T follicular helper cell (primary cell): ENCODE results near the gene HBS1L.

Experiments
- DNase-seq: peaks from one replicate; pipeline ENCODE4 v3.0.0-alpha.2; 2020; ENCODE audit warnings: low read depth

HBS1L gene

DNA sequence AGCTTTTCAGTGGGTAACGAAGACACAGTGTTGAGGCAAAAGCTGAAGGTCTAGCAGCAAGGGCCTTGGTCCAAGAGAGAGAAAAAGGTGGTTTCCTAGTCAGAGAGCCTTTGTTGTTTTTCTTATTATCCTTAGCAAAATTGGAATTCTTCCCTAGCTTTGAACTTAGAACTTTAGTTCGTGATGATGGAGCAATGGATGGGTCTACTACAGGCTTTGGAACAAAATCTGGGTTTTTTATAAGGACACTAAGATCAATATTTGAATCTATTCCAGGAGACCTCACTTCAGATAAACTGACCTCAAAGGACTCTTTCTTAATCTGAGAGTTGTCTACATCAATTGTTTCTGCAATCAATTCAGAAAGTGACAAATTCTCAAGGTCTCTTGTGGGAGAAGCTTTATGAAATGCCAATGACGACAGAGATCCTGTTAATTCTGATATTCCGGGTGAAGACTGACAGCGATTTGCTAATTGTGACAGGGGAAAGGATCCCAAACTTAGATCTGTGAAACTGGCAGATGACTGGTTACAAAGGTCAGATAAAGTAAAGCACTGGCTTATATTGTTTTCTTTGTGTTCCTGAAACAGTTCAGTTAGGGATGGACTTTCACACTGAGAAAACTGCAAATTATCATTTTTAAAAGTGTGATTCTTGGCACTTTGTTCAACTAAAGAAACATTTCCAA is 17.7 kb downstream of the HBS1L start:
- DNase-seq = no peak

DNA sequence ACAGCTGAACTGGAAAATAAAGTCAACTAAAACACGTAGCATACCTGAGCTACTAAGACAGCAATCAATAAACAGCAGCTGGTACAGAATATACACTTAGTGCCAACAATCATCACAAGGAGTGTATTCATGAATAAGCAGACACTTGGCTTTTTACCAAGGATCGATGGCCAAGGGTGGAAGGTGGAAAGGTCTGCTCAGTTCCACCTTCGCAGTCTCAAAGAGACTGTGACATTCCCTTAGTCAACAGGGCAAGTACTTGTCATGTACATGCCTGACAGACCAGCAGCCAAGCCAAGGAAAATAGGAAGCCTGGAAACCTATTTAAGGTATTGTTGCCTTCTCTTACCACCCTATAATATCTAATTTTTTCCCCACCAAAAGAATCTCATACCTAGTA is 21.4 kb downstream of the HBS1L start:
- DNase-seq = no peak

GRCh38 chr6:135030532-135031178 is 24.0 kb downstream of the HBS1L start:
- DNase-seq = no peak

GRCh38 chr6:135030056-135030473 is 24.6 kb downstream of the HBS1L start:
- DNase-seq = no peak

DNA sequence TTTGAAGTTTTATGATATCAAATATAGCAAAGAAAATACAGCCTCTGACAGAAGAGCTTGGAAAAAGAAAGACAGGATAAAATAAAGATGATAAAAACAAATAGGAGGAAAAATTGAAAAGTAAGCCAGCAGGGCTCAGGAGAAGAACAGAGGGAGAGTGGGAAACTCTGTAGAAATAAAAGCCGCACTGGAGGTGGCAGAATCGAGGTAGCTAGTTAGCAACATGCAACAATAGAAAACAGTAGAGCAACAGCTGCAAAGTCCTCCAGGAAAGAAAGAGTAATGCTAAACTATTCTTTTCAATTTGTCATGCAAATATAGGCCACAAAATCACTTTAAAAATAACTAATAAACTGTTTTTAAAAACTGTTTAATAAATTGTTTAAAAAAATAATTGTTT is 28.8 kb downstream of the HBS1L start:
- DNase-seq = no peak

DNA sequence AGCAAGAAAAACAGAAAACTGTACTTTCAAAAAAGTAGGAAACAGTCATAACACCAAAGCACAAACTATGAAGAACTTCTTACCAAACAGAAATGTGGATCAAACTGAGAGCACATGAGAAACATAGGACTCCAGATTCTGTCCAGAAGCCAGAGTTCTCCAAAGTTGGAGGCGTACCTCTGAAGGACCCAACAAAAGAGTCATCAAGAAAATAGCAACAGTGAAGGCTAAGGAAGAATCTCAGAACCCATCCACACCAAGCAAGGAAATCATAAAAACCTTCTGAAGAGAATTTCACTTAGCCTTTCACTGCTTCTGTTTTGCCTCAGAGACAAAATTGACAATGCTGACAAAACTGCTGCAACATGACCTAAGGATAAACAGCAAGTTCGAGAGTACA is 29.4 kb downstream of the HBS1L start:
- no peak for DNase-seq

- no peak for DNase-seq
Observed at GRCh38 chr6:135022050-135022697, 32.4 kb downstream of the HBS1L start.

DNA sequence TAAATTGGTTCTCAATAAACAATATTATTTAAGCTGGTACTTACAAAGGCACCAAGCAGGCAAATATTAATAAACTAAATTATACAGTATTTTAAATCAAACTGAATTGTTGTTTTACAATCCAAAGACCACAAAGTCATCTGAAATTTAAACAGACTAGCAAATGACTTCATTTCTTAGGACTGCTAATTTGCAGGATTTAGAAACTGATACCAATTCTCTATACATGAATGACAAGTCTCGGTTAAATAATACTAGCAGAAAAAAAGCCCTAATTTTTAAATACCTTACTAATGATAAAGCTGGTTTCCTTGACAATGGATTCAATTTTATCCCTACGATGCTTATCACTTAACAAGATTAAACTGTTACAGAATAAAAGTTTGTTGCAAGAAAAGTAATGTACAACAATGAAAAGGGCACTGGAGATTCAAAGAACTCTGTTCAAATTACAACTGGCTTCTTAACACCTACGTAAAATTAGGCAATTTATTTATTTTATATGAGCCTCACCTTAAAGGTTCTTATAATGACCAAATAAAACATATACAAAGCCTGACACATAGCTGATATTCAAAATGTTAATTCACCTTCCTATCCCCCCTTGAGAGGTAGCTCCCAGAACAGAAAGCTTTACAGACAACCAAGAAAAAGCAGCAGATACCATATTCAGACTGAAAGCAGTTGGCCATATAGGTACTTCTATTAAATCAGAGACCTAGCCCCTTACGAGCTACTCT is 33.1 kb downstream of the HBS1L start:
- DNase-seq = no peak

GRCh38 chr6:135018941-135019340 is 35.7 kb downstream of the HBS1L start:
- DNase-seq = no peak

DNA sequence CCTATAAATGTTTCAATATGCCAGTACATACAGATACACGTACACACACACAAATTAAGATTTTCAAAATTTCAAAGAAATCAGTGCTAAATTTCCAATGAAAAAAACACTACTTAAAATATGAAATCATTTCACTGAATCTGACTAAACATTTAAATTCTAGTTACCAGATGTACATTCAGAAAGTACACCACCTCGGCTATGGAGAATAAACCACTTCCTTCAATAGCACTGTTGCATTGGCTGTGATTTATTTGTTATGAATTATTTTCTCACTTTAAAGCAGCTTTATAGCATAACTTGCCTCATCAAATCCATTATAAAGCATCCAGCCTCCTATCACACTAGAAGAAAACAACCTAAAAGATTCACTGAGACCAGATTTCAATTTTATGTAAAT is 36.6 kb downstream of the HBS1L start:
- DNase-seq = no peak

GRCh38 chr6:135014353-135014832 is 40.2 kb downstream of the HBS1L start:
- DNase-seq = no peak

- DNase-seq = no peak
Observed at GRCh38 chr6:135013211-135013610, 41.4 kb downstream of the HBS1L start.

- DNase-seq = no peak
Observed at GRCh38 chr6:135012764-135013163, 41.9 kb downstream of the HBS1L start.

DNA sequence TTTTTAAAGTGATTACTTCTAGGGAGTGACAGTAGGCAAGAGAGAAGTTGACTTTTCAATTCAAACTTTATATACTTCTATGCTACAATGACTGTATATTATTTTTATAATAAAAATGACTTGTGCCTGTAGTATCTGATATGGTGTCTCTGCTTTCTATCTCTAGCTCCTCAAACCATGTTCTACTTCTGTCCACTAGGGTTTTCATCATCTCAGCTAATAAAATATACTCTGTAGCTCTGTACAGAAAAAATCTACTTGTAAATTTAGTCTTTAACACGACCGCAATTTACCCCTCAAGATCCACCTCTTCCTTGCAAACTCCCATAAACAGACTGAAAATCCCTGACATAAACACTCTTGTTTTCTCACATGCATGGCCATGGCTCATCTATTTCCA is 42.3 kb downstream of the HBS1L start:
- no peak for DNase-seq

GRCh38 chr6:135008941-135009290 is 45.7 kb downstream of the HBS1L start:
- DNase-seq = no peak

DNA sequence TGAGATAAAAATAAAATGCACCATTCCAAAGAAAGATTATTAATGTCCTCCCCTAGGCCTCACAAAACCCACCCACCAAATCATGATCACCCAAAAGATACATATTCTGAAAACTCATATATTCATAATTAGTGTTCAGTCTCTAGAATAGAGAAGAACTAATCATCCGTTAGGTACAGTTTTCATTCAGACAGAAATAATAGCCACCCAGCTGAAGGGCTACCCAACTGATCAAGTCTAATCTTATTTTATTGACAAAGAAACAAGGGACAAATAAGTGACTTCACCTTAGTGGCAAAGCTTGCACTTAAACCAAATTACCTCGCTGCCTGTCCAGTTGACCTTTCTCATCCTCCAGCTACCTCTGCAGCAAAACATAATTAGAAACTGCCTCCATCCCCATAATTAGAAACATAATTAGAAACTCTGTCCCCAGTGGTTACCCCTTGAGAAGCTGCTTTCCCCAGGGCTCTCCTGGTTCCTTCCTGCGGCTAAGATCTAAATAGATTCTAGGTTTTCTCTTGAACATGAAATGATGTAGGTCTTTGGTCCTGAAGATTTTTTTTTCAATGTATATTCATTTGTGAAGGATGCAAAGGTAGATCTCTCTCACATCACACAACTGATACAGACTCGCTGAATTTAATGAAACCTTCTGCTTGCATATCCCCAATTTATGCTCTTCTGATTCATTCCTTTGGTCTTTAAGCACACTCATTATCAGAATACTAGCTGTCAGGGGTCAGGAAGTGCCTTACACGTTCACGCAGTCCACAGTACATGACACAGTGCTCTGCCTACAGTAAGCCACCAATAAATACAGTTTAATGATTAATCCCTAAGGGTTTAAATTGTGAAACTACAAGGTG is 46.3 kb downstream of the HBS1L start:
- no peak for DNase-seq

DNA sequence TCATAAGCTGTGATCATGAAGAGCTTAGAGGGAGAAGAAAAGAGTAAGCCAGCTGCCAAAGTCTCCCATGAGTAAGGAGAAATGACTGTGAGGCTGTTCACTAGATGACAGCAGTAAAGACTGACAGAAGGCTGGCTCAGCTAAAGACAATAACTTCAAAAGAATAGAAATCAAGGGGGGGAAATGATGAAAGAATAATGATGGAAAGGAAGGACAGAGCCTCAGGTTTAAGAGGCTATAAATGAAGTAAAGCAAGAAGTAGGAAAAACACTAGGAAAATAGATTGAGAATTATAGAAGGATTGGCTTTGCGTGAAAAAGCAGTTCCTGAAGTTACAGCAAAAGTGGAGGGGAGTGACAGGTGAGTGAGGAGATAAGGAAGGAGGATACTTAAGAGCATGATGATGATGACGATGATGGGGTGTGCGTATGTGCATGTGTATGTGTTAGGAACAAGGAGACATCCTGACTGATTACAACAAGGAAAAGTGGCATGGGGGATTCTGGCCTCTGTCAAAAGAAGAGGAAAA is 48.2 kb downstream of the HBS1L start:
- no peak for DNase-seq

- DNase-seq = no peak
Observed at GRCh38 chr6:135004399-135004798, 50.2 kb downstream of the HBS1L start.

DNA sequence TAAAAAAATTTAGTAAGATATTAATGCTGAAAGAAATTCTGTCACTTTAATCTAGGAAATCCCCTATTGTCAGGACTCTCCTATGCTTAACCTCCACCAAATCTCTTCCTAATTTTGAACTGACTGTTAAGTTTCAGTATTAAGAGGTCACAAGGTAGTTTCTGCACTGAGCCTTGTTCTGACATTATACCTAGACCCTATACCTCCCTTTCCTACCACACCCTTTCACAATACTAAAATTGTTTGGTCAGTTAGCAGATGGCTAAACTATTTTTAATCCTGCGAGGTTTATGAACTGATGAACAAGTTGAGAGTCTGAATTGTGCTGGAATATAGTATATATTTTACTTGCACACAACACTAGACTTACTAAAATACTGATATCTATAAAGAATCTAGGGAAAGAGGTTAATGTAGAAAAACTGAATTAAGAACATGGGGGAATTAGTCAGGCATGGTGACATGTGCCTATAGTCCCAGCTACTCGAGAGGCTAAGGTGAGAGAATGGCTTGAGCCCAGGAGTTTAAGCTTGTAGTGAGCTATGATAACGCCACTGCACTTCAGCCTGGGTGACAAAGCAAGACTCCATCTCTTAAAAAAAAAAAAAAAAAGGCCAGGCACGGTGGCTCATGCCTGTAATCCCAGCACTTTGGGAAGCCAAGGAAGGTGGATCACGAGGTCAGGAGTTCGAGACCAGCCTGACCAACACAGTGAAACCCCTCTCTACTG is 51.5 kb downstream of the HBS1L start:
- no peak for DNase-seq

DNA sequence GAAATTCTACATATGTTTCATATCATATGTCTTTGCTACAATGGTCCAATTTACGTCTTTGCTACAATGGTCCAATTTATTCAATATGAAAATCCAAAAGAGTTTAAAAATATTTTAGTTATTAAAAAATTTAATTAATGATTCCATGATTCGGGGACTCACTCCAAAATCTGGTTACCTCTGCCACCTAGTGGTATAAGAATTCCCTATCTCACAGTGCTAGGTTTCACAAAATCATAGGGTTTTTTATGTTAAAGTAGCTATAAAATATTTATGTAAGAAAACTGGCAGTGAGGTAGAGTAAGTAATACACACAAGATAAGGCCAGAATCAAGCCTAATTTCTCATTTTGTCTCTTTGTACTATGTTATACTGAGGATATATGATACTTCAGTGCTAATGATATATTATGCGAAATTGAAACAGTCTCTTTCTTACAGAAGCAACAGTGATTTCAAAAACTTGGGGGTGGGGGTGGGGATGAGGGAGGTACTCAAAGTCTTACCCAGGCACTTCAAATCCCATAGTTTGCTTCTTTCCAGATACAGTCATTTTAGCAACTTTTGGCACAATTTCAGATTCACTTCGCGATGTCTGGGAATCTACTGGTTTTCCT is 52.3 kb downstream of the HBS1L start:
- no peak for DNase-seq
